ENCODE data around the gene PPM1F.

PPM1F gene

DNA sequence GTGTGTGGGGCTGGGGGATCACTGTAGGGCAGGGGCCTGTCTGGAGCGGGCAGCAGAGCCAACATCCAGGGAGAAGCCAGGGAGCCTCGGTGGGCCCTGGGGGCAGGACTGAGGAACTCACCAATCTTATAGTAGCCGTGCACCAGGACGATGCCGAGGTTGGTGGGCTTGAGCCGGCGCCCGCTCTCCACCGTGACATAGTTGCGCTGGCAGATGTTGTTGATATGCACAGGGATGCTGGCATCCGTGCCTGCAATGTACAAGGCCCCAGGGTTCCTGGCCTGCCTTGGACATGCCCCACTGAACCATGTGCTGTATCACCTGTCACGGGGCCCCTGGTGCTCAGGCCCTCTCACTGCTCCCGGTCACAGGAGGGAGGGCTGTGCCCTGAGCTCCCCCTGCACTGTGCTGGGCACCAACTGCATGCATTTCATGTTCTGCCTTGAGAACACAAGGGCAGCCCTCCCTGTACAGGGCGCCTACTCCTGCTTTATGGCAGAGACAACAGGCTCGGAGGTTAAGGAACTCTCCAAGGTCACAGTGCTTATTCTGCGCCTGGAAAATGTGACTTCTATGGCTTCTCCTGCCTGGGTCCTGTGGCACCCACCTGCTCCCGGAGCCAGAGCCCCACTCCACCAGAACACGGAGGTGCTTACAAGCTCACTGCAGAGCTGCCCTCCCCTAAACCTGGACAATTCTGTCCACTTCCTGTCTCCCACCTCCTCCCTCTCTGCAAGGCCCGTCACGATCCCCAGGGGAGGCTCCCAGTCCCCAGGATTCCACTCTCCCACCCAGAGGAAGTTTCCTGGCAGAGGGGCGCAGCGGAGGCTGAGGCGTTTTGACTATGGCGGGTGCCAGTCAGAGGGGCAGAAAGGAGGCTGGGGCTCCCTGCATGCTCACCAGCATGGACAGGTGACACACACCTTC is 7.8 kb upstream of the PPM1F start:
- DNase-seq (ENCODE audit: low read depth): no peak

DNA sequence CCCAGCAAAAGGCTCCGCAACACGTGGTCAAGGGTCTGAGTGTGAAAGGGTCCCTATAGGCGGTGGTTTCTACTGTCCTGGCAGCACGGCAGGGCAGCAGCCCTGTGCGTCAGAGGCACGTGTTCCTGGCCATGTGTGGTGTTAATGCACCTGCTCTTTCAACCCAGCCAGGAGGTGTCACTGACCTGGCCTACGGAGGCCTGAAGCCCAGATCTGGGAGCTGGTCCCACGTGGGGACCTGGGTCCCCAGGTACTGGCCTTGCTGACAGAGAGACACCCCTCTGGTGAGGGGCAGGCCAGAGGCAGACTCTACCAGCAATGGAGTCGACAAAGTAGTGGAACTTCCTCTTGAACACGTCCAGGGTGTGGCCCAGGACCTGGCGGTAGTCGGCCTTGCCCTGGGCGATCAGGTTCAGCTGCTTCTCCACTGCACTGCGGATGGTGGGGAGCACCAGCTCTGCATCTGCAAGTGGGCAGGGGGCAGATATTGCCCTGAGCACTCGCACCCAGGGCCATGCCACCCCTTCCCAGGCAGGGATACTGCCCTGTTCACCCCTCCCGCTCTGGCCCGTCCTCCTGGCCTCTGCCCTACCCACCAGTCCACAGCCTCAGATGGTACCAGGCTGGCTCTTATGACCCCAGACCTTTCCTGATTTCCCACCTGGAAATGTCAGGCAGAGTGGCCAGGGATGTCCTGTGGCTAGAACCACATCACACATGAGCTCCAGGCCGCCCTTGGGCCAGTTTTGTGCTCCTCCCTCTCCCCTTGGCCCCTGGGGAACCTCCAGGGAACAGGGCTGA is 6.8 kb upstream of the PPM1F start:
- DNase-seq (ENCODE audit: low read depth): no peak

DNA sequence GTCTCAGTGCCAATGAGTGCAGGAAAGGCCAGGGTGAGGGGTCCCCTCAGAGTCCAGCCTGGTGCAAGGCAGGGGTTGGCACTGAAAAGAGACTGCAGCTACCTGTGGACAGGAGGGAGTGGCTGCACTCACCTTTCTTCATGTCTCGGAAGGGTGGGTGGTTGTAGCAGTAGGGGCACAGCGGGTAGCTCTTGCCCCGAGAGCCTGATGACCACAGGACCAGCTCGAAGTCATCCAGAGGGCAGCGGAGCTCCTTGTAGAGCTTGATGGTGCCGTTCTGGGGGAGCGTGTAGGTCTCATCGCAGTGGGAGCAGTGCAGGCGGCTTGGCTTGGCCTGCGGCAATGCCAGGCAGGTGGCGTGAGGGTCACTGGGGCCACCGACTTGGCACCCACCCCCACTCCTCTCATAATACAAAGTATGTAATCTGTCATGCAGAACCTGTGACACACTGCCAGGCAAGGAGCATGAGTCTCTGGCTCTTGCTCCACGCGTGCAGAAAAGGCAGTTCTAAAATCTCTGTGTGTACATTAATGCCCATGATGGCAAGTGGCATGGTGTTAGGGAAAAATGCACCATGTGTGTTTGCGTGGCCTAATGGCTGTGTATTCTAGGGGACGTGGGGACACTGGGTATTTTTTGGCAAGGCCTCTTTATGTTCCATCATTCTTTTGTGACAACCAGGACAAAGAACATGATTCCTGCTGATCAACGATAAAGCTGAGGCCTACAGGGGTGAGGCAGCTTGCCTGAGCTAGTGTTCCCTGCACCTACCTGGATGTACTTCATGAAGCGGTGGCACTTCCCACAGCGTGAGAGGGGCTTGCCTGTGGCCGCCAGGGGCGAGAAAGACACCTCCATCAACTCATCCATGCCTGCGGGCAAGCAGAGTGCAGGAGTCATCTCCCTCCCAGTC is 6.0 kb upstream of the PPM1F start:
- no peak for DNase-seq (ENCODE audit: low read depth)

DNA sequence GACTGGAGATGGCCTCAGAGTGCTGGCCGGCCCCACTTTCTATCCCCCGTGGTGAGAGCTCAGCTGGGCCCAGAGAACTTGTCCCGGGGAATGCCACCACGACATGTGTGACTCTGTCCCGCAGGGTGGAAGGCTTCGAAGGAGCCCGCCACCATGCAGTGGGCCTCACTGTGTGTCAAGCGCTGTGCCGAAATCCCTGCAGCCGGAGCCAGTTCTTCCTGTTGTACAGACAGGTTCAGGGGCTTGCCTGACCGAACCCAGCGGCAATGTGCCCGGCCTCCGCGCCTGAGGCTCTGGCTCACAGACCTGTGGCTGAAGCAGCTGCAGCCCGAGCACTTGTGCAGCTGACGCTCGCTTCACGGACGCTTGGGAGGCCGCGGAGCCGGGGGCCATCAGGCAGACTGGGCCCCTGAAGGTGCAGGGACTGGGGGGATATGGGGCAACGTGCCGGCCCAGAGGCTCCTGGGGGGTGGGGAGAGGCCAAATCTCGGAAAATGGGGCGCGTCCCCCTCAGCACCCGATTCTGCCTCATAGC is 650 bp downstream of the PPM1F start:
- peak; percentile 58 for DNase-seq (ENCODE audit: low read depth)

DNA sequence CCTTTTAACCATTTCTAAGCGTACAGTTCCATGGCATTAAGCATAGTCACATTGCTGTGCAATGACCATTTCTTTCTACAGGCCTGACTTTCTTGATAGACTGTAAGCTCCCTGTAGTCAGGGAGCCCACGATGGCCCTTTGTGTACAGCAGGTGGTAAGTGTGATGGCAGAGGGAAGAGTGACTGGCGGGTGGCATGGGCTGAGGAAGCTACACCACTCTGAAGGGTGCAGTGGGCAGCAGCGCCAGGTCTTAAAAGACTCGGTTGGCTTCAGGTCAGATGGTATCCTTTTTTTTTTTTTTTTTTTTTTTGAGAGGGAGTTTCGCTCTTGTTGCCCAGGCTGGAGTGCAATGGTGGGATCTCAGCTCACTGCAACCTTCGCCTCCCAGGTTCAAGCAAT is 1.6 kb downstream of the PPM1F start:
- no peak for DNase-seq (ENCODE audit: low read depth)

DNA sequence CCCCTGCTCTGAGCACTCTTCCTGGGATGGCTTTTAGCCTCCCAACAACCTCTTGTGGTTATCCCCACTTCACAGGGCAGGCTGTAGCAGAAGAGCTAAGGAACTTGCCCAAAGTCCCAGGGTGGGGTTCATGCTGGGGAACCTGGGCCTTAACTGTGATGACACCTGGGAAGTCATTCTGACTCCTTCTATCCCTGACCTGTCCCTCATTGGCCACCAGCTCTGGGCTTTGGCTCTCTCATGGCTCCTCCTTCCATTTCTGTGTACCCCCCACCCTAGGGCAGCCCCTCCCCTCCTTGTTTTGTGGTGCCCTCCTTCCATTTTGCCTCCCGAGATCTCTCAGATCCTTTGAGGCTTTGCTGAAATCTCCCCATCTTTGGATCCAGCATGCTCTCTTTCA is 2.7 kb downstream of the PPM1F start:
- no peak for DNase-seq (ENCODE audit: low read depth)

DNA sequence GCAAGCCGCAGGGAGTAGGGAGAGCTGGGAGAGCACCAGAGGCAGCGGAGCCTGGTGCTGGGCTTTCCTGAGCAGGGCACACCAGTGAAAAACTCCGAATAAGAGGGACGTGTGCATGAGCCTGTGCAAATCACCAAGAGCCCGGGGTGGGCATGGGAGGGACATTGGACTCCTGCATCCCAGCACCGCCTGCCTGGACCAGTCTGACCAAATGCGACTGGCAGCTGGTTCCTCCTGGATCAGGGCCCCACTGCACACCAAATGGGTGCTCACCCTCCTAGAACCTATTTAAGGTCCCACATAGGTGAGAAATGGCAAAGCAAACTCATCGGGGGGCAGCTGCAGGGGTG is 3.1 kb downstream of the PPM1F start:
- no peak for DNase-seq (ENCODE audit: low read depth)

DNA sequence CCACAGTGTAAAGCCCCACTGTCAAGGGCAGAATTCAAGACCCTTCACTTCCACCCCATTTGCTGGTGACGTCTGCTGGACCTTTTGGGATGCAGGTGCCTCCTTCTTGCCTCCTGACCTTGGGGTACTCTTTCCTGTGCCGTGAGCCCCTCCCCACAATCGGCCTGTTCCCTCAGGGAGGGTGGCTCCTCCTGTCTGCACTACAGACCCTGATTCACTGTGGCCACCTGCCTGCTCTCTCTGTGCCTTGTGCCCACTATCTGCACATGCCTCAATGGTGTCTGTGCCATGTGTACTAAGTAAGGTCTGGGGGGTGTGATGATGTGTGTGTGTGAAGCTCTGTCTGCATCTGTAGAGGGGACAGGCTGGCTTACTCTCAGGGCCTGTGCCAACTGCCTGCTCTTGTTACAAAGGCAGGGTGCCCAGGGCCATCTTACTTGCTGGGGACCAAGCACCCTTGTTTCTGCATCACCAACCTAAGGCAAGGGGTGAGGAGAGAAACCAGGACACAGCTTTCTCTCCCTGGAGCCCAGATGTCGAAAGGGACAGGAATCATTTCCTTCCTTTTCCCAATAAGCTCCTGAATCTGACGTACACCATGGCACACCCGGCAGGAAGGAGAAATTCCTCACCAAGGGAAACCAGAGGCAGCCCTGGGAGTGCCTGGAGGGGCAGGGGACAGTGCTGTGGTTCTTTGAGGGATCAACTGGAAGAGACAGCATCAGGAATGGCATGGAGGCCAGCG is 3.7 kb downstream of the PPM1F start:
- DNase-seq (ENCODE audit: low read depth): no peak

DNA sequence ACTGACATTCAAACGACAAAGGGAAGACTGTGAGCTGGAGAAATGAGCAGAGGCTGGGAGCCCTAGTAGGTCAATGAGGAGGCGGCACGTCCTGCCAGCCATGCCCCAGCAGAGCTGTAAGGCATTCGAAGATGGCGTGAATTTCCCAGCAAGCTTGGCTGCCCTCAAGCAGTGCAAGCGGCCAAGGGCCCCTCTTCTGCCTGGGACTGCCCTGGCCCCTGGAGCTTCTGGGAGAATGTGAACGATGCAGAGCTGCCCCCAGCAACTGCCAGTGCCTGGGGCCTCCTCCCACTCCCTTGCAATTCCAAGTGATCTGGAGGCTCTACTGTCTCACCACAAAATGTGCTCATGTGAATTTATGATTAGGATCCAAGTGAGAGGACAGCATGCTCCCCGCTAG is 4.3 kb downstream of the PPM1F start:
- no peak for DNase-seq (ENCODE audit: low read depth)

DNA sequence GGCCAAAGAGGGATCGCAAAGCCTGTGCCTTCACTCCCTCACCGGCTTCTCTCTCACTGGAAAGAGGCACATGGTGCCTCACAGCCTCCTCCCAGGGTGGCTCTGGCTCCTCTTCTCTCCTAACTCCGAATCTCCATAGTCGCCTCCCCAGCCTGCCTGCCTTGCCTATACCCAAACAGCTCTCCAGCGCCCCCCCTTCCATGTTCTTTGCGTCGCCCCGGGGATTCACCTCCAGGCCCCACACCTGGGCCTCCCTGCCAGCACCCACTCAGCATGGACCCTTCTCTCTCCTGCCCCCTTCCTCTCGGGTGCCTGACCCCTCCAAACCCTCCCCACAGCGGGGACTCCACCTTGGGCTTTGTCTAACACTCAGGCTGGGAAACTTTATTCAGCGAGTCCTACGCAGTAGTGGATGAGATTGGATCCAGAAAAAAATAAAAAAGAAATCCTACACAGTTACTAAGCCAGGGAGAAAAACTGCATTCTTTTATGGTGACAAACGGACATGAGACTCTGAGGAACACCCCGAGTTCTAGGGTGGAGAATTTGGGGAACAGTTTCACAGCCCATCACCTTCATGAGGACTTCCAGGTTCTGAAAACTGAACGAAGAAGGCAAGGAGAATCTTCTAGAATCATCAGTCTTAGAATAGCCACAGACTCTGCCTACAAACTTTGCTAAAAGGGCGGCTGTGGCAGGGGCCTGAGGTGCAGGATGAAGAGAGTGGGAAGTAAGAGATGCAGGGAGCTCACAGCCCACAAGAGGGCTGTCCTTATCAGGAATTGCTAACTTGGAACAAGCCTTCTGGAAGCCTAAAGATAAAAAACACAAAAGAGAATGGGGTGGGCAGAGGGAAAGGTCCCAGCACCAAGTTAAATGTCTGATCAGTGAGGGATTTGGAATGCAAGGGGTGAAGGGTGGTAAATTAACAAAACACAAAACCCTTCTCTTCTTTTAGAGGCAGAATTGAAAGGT is 5.3 kb downstream of the PPM1F start:
- peak; percentile 74 for DNase-seq (ENCODE audit: low read depth)

DNA sequence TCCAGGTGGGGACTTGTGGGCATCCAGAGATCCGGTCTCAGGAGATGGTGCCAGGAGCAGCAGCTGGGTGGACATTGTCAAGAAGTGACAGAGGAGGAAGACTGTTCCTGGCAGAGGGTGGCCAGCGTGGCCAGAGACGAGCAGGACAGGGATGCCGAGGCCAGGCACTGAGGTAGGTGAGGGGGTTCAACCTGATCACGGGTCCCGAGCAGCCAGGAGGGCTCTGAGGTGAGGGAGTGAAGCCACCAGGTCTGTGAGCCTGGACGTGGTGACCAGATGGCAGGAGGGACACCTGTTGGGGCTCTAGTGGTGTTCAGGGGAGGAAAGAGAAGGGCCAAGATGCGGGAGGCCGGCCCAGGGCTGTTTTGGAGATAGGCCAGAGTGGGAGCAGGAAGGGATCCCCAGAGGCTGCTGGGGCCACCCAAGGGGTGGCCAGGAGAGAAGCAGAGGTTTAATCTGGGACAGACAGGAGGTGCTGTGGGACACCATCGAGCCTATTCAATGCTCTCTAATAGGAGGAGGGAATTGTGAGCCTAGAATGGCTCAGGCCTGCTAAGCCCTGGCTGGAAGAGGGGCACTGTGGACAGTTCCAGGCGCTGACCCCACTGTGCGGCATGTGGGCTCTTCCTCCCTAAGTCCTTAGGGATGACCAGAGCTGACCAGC is 6.3 kb downstream of the PPM1F start:
- no peak for DNase-seq (ENCODE audit: low read depth)

DNA sequence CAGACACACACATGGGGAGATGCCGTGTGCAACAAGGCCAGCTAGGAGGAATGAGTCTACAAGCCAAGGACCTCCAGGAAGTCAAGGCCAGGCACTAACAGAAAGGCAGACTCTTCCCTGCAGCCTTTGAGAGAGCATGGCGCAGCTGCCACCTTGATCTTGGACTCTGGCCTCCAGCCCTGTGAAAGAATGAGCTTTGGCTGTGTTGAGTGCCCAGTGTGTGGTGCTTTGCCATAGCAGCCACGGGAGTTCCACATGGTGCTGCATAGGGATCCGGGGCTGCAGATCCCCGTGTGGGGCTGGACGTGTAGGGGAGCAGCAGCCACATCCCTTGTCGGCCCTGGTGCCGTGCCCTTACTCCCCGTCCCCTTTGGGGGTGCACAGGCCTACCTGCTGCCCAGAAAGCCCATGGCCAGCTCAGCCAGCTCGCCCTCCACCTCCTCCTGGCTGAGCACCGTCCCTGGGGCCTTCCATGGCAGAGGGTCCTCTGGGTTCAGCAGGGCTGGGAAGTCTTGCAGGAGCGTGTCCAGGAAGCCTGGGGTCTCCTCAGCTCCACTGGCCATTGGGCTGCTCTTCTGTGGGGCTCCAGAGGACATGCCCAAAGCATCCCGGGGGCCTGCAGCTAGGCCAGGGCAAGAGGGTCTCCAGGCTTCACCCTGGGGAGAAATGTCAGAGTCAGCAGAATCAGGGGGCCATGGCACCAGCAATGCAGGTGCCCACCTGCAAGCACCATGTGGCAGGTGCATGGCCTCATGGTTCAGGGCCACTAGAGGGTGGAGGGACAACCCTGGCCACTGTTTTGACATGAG is 7.0 kb downstream of the PPM1F start:
- no peak for DNase-seq (ENCODE audit: low read depth)

DNA sequence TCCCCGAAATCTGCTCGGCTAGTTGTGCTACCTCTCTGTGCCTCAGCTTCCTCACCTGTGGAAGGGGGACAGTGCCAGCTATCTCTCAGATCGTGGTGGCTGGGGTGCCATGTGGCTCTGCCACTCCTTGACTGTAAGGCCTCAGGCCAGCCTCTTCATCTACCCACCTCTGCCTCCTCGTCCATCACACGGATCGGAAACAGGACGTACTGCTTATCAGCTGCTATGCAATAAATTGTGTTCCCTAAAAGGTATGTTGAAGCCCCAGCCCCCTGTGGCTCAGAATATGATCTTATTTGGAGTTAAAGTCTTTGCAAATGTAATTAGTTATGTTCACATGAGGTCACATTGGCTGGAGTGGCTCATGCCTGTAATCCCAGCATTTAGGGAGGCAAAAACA is 7.8 kb downstream of the PPM1F start:
- DNase-seq (ENCODE audit: low read depth): no peak

DNA sequence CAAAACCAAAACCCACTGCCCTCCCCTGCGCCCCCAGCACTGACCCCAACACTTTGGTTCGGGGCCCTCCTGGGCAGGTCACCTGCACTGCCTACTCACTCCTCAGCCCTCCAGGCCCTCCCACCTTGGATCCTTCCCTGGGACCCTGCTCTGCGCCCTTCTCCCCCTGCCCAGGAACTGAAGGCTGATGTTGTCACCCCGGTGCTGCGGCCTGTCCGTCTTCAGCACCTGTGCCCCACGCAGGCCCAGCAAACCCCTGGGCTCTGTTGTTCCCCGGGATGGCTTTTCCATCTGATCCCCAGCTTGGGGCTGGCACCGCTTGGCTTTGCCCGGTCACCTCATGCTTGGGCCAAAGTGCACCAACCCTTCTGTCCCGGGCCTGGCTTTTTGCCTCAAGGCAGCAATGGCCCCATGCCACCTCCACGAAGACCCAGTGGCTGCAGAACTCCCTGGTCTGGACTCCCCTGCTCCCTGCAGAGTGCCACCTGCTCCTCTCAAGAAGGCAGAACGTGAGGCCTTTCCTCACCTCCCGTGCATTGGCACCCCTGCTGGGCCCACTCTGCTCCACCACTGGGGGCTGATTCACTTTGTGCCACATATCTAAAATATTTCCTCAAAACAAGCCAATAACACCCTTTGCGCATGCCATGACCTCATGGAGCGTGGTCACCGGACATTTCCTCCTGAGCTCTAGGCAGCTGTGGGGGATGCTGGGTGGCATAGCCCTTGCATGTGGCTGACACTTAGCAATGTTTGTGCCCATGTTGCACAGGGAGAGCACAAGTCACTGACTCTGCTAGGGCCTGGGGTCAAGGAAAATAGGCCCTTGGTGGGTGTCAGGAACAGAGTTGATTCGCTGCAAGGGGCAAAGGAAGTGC is 8.8 kb downstream of the PPM1F start:
- peak; percentile 37 for DNase-seq (ENCODE audit: low read depth)

DNA sequence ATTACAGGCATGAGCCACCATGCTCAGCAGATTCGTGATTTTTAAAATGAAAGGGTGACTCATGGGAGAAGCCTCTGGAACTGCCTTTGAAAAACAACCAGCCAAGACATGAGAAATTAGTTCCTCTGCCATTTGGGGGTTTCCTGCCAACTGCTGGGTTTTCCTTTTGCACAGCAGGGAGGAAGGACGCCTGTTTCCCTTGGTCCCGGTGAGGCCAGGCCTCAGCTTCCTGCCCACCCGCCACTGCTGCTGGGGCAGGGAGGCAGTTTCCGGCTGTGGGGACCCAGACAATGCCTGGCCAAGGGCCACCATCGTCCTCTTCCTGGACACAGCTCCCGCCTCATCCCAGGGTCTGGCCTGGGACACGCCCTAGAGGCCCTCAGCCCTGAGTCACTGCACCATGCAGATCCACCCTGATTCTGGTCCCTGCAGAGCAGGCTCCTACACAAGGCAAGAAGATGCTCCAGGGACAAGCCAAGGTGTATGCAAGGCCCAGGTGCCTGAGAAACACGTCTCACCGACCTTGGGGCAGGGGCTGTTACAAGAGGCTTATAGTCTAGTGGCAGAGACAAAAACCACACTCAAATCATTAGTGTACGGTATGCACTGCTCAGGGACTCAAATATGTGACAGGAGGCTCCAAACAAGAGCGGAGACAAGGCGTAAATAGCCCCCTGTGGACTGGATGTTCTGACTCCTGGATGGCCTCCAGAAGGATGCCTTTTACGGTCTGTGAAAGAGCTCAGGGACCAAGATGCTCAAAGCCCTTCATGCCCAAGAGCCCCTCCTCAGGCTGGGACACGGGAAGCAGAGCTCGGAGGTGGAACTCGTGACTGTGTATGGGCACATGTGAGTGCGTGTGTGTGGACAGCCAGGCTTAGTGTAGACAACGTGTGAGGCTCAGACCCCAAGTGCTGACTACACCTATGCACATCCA is 10.0 kb downstream of the PPM1F start:
- DNase-seq (ENCODE audit: low read depth): peak; percentile 93

DNA sequence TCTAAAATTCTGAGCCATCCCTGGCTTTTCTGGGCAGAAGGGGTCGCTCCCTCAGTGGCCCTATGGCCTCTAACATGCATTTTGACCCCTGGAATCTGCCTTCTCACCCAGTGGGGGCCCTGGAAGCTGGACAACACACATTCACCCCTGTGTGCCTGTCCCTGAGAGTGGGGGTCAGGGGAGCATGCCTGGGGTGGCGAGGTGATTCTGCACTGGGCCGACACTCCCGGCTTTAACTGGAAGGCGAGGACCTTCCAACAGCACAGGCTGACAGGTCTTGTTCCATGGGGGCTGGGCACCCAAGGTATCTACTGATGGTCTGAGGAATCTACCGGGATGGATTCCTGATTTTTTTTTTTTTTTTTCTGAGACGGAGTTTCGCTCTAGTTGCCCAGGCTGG is 10.7 kb downstream of the PPM1F start:
- peak; percentile 21 for DNase-seq (ENCODE audit: low read depth)

DNA sequence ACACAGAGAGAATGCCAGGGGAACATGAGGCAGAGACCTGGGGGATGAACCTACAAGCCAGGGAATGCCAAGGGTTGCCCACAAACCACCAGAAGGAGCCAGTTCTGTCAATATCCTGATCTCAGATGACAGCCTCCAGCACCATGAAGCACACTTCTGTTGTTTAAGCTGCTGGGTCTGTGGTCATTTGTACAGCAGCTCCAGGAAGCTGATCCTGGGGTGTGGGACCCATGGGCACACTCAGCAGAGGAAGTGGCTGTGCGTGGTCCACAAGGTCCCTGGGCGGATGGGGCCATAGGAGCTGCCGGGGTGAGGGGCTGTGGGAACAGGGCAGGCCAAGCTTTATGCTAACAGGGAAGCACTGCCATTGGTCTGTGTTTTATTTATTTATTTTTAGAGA is 12.1 kb downstream of the PPM1F start:
- no peak for DNase-seq (ENCODE audit: low read depth)
